ENCODE measurements around the gene MTUS2. TPM values are rescaled to one million over a fixed set of nuclear protein-coding genes. Genes with fewer than 3 reads are reported as not detected.

The MTUS2 gene
- total RNA-seq, 1 donor from 2014 or later: 0.67 TPM

- H3K4me1 ChIP-seq: no peaks in the 10 kb centered on the region
- no peaks in the 10 kb centered on the region for H3F3A ChIP-seq (ENCODE audit: low read depth)
- H4K20me1 ChIP-seq (ENCODE audit: low read depth): no peaks in the 10 kb centered on the region
- DNase-seq (ENCODE audit: low spot score): no peak
- no peak overlapping the region for H3K4me3 ChIP-seq
- H3K27me3 ChIP-seq: no peaks in the 10 kb centered on the region
- no peaks in the 10 kb centered on the region for H3K4me1 Mint-ChIP-seq
- no peaks in the 10 kb centered on the region for H3K36me3 ChIP-seq
- no peak overlapping the region for H3K9ac ChIP-seq
- H2AFZ ChIP-seq (replicated peaks): no peak overlapping the region
- no peaks in the 10 kb centered on the region for H3K79me2 ChIP-seq (ENCODE audit: low read depth)
- H3K27ac ChIP-seq: no peak overlapping the region
- H3K27ac Mint-ChIP-seq: no peak overlapping the region
- H3K9me3 Mint-ChIP-seq: peaks cover under 1% of the 10 kb centered on the region
- no peak overlapping the region for H3K4me3 Mint-ChIP-seq
- H3K27me3 Mint-ChIP-seq (ENCODE audit: insufficient read depth, low read depth): no peaks in the 10 kb centered on the region
- no peaks in the 10 kb centered on the region for H3K9me3 ChIP-seq (ENCODE audit: low read depth)
- no peak overlapping the region for H3K4me2 ChIP-seq
- H3K36me3 Mint-ChIP-seq: no peaks in the 10 kb centered on the region
- TF ChIP-seq EZH2phosphoT487 (IDR thresholded peaks at IDR 0.05) (no peak), CTCF (IDR thresholded peaks at IDR 0.05) (no peak), EZH2 (IDR thresholded peaks at IDR 0.05) (no peak)
Measured at GRCh38 chr13:29005763-29006120, 185.6 kb downstream of the MTUS2 start.

GRCh38 chr13:29006359-29006850 is 186.3 kb downstream of the MTUS2 start:
- no peaks in the 10 kb centered on the region for H3K9me3 Mint-ChIP-seq
- no peak for TF ChIP-seq EZH2phosphoT487 (IDR thresholded peaks at IDR 0.05)
- no peak for TF ChIP-seq CTCF (IDR thresholded peaks at IDR 0.05)
- no peak for TF ChIP-seq EZH2 (IDR thresholded peaks at IDR 0.05)
- no peaks in the 10 kb centered on the region for H3F3A ChIP-seq (ENCODE audit: low read depth)
- H3K79me2 ChIP-seq (ENCODE audit: low read depth): no peaks in the 10 kb centered on the region
- no peak overlapping the region for H3K27ac ChIP-seq
- H4K20me1 ChIP-seq (ENCODE audit: low read depth): no peaks in the 10 kb centered on the region
- H2AFZ ChIP-seq (replicated peaks): no peak overlapping the region
- no peak overlapping the region for H3K4me3 Mint-ChIP-seq
- H3K9ac ChIP-seq: no peak overlapping the region
- no peaks in the 10 kb centered on the region for H3K36me3 Mint-ChIP-seq
- DNase-seq (ENCODE audit: low spot score): no peak
- no peaks in the 10 kb centered on the region for H3K4me1 ChIP-seq
- no peak overlapping the region for H3K4me3 ChIP-seq
- H3K27me3 ChIP-seq: no peaks in the 10 kb centered on the region
- H3K36me3 ChIP-seq: no peaks in the 10 kb centered on the region
- H3K9me3 ChIP-seq (ENCODE audit: low read depth): no peaks in the 10 kb centered on the region
- no peak overlapping the region for H3K4me2 ChIP-seq
- H3K27ac Mint-ChIP-seq: no peak overlapping the region
- no peaks in the 10 kb centered on the region for H3K27me3 Mint-ChIP-seq (ENCODE audit: insufficient read depth, low read depth)
- H3K4me1 Mint-ChIP-seq: no peaks in the 10 kb centered on the region

GRCh38 chr13:29008296-29008695 is 188.2 kb downstream of the MTUS2 start:
- Histone ChIP-seq H3F3A (ENCODE audit: low read depth) (no peaks in the 10 kb centered on the region), H3K9me3 (ENCODE audit: low read depth) (no peaks in the 10 kb centered on the region), H3K4me3 (no peak overlapping the region), H4K20me1 (ENCODE audit: low read depth) (no peaks in the 10 kb centered on the region), H3K27me3 (no peaks in the 10 kb centered on the region), H3K79me2 (ENCODE audit: low read depth) (no peaks in the 10 kb centered on the region), H3K9ac (no peak overlapping the region), H3K4me1 (no peaks in the 10 kb centered on the region), H3K4me2 (no peak overlapping the region), H2AFZ (replicated peaks) (no peak overlapping the region), H3K27ac (no peak overlapping the region), H3K36me3 (no peaks in the 10 kb centered on the region)
- no peaks in the 10 kb centered on the region for H3K27me3 Mint-ChIP-seq (ENCODE audit: insufficient read depth, low read depth)
- no peak for TF ChIP-seq EZH2phosphoT487 (IDR thresholded peaks at IDR 0.05)
- no peak for TF ChIP-seq EZH2 (IDR thresholded peaks at IDR 0.05)
- no peak for TF ChIP-seq CTCF (IDR thresholded peaks at IDR 0.05)
- H3K36me3 Mint-ChIP-seq: no peaks in the 10 kb centered on the region
- H3K4me3 Mint-ChIP-seq: no peak overlapping the region
- no peaks in the 10 kb centered on the region for H3K9me3 Mint-ChIP-seq
- no peaks in the 10 kb centered on the region for H3K4me1 Mint-ChIP-seq
- H3K27ac Mint-ChIP-seq: no peak overlapping the region
- no peak for DNase-seq (ENCODE audit: low spot score)

All from neural progenitor cell (in vitro differentiated cells).